Measurements from ENCODE around the gene C3orf22. TPM values are rescaled to one million over a fixed set of nuclear protein-coding genes. Genes with fewer than 3 reads are reported as not detected.
A peak's percentile ranks its signal among the peaks of the same experiment; 100 is the strongest.

C3orf22 gene
- total RNA-seq, 1 donor from 2014 or later: not detected

- TF ChIP-seq CTCF (conservative IDR thresholded peaks at IDR 0.05): no peak
- H3K9me3 Mint-ChIP-seq: no peaks in the 10 kb centered on the region
- peak; percentile 56 for DNase-seq (ENCODE audit: extremely low spot score, unreplicated experiment)
- H3K4me3 Mint-ChIP-seq: no peak overlapping the region
- H3K36me3 Mint-ChIP-seq: no peaks in the 10 kb centered on the region
- H3K27ac Mint-ChIP-seq: no peak overlapping the region
- peaks cover 8% of the 10 kb centered on the region for H3K27me3 Mint-ChIP-seq
- peaks cover 6% of the 10 kb centered on the region for H3K4me1 Mint-ChIP-seq (ENCODE audit: unreplicated experiment)
These were observed 9.9 kb downstream of the C3orf22 start for GRCh38 chr3:126548556-126549466.

- H3K36me3 Mint-ChIP-seq: no peaks in the 10 kb centered on the region
- TF ChIP-seq CTCF (conservative IDR thresholded peaks at IDR 0.05): no peak
- DNase-seq (ENCODE audit: extremely low spot score, unreplicated experiment): no peak
- no peaks in the 10 kb centered on the region for H3K9me3 Mint-ChIP-seq
- H3K4me3 Mint-ChIP-seq: no peak overlapping the region
- peaks cover 6% of the 10 kb centered on the region for H3K4me1 Mint-ChIP-seq (ENCODE audit: unreplicated experiment)
- H3K27ac Mint-ChIP-seq: no peak overlapping the region
- peaks cover 6% of the 10 kb centered on the region for H3K27me3 Mint-ChIP-seq
These were observed 11.0 kb downstream of the C3orf22 start for GRCh38 chr3:126547721-126548120.

- Mint-ChIP-seq H3K27ac (no peak overlapping the region), H3K36me3 (no peaks in the 10 kb centered on the region), H3K4me1 (ENCODE audit: unreplicated experiment) (peaks cover 6% of the 10 kb centered on the region), H3K9me3 (no peaks in the 10 kb centered on the region), H3K27me3 (peaks cover 6% of the 10 kb centered on the region), H3K4me3 (no peak overlapping the region)
- no peak for DNase-seq (ENCODE audit: extremely low spot score, unreplicated experiment)
- TF ChIP-seq CTCF (conservative IDR thresholded peaks at IDR 0.05): no peak
These were observed 12.0 kb downstream of the C3orf22 start for GRCh38 chr3:126546549-126547239.

- Mint-ChIP-seq H3K9me3 (no peaks in the 10 kb centered on the region), H3K36me3 (no peaks in the 10 kb centered on the region)
- DNase-seq (ENCODE audit: extremely low spot score, unreplicated experiment): peak; percentile 40
These were observed 12.7 kb downstream of the C3orf22 start for GRCh38 chr3:126546013-126546412.

GRCh38 chr3:126545544-126545943, 13.2 kb downstream of the C3orf22 start:
- no peaks in the 10 kb centered on the region for H3K36me3 Mint-ChIP-seq
- TF ChIP-seq CTCF (conservative IDR thresholded peaks at IDR 0.05): no peak
- H3K9me3 Mint-ChIP-seq: no peaks in the 10 kb centered on the region
- no peak overlapping the region for H3K4me3 Mint-ChIP-seq
- peaks cover 6% of the 10 kb centered on the region for H3K27me3 Mint-ChIP-seq
- DNase-seq (ENCODE audit: extremely low spot score, unreplicated experiment): no peak
- H3K27ac Mint-ChIP-seq: no peak overlapping the region
- H3K4me1 Mint-ChIP-seq (ENCODE audit: unreplicated experiment): peaks cover 6% of the 10 kb centered on the region

More at GRCh38 chr3:126546013-126546412, 12.7 kb downstream of the C3orf22 start:
- TF ChIP-seq CTCF (conservative IDR thresholded peaks at IDR 0.05): no peak
- Mint-ChIP-seq H3K27me3 (peaks cover 6% of the 10 kb centered on the region), H3K4me1 (ENCODE audit: unreplicated experiment) (peaks cover 6% of the 10 kb centered on the region), H3K4me3 (no peak overlapping the region), H3K27ac (no peak overlapping the region)

All from type B pancreatic cell (in vitro differentiated cells).